GM19025 (cell line): Measurements from ENCODE around the gene GPR33.
"Not testable (repeated sequence)": the region's sequence is repeated elsewhere in the genome, so short reads cannot be mapped to it uniquely, and the experiment has no call there.

ENCODE experiments used
- ATAC-seq: cut with Tn5 transposase; IDR thresholded peaks from one replicate; pipeline ENCODE4 v1.9.1; 2021; ENCODE audit warnings: mild to moderate bottlenecking, low read depth, moderate library complexity; ENCODE audit not compliant: unreplicated experiment

The GPR33 gene

GRCh38 chr14:31462450-31462849 is 25.4 kb downstream of the GPR33 start:
- ATAC-seq: not testable (repeated sequence)

DNA sequence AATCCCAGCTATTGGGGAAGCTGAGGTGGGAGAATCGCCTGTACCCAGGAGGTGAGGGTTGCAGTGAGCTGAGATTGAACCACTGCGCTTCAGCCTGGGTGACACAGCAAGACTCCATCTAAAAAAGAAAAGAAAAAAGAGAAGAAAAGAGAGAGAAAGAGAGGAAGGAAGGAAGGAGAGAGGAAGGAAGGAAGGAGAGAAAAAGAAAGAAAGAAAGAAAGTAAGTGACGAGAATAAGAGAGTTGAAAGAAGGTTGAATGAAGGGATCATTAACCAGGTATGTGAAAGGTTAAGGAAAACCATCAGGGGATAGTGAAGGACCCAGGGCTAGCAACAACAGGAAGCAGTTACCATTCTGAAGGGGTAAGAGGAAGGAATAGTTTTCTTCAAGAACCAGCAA is 26.3 kb downstream of the GPR33 start:
- ATAC-seq: no peak

DNA sequence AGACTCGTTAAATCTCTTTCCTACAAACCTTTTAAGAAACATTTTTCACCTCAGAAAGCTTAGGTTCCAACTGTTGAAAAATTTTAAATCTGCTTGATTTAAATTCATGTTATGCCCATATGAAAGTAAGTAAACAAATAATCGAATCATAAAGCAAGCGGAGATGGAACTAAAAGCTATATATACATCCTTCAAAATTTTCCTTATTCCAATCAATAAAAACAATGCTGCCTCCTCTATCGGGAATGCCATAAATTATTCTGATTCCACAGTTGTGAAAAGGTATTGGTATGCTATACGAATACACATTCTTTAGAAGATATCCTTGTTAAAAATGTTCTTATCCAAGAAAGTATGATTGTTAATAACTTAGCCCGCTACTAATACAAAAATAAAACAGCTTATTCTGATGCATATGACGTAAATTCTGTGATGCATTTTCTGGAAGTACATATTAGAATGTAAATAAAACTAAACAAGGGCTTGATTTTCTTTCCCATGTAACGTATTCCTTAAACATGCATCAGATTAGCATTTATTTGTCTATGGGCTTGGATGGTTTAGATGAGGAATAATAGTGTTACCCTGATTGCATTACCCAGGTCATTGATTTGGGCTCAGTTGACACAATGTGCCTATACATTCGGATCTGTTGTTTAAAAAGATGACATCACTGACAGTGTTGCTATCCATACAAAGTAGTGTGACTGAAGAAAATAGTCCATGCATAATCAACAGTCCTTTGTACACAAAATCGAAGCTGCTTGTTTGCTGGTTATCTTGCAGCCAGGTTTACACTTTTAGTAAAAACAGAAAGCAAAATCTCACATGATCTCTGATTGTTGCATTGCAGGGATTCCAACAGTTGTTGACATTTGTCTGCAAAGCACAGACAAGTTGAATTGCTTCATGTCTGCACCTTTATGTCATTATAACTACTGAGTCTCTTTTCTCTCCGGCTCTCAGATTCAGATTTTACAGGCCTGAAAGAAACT is 29.9 kb downstream of the GPR33 start:
- ATAC-seq: no peak

DNA sequence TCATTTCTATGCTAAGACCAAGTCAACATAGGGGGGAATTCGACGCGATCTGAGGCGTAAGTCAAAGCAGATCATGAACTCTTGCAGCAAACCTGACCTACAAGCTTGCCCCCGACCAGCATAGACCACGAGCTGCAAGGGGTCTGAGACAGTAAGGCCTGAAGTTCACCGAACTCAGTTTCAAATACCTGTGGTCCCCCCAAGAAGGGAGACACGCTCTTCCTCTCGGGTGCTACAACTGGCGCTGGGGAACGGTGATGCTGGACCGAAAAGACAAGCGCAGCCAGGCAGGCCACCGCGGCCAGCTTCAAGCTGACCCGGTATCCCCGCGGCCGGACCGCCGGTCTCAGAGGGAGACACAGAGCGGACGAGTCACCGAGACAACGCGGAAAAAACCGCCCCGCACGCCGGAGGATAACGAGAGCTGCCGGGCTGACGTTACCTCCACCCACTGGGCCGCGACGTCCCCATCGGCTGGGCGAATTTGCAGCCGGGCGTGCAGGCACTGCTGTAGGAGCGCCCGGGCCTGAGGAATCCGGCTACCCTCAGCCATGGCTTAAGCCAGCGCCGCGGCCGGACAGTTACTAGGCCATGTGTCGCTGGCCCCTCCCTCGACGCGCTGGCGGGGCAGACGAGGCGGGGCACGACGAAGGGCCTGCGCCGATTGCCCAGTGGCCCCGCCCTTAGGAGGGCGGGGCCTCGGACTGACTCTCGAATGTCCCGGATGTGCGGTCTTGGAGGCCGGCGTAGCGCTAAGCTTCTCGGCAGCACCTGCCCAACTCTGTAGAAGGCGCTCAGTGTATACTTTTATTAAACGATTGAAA is 30.8 kb downstream of the GPR33 start, which contains the start of gene DTD2:
DTD2 (minus strand) TSS at position 666 of the 824 bp plus-strand sequence; CDS start at position 553, 113 bp downstream.
- peak; percentile 99 for ATAC-seq

DNA sequence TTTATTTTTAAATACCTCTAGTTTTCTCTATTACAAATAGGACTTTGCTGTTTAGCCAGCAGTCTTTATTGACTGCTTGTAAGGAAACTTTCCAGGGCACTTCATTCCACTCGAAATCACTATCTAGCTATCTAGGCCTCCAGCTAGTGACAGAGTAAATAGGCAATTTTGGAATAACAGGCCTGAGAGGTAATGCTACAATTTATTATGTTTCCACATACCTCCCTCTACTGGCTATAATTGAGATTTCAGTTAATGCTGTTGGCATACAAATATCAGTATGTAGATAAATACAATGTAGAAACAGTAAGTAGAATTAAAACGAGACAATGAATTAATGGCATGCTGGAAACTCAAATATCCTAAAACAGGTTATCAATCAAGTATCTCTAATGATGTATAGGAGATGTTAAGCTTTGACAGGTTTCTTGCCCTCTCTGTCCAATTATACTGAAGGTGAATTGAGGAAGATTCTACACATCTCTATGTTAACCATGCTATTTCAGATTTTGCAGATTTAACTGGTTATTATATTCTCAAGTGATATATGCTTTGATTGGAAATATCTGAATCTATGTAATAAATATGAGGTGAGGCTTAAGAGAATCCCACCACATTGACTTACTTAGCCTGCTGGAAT is 37.7 kb downstream of the GPR33 start:
- no peak for ATAC-seq

- ATAC-seq: no peak
These were observed 38.7 kb downstream of the GPR33 start for GRCh38 chr14:31449136-31449535.

DNA sequence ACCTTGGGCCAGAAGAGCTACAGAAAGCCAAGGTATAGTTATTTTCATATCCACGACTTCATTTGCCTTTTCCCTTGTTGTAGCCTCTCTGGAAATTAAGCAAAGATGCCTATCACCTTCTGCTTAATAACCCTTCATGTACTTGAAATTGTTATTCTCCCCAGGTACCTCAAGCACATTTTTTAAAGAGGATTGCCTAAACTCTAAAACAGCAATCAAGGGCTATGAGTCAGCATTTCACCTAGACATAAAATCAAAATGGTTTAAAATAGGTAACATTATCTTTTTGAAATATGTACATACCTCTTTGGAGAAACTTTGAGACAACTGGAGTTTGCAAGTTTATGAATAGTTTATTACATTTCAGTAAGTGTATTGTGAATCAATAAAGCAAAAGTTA is 42.1 kb downstream of the GPR33 start:
- no peak for ATAC-seq

DNA sequence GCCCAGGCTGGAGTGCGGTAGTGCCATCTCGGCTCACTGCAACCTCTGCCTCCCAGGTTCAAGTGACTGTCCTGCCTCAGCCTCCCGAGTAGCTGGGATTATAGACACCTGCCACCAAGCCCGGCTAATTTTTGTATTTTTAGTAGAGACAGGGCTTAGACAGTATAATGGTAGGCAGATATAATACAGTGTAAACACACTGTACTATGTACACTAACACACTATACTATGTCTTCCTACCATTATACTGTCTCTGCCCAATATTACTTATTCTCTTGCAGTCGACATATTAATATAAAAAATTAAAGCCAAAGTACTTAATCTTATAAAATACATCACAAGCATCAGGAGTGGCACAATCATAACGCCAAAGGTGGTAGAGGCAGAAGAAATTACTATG is 45.6 kb downstream of the GPR33 start:
- ATAC-seq: no peak

DNA sequence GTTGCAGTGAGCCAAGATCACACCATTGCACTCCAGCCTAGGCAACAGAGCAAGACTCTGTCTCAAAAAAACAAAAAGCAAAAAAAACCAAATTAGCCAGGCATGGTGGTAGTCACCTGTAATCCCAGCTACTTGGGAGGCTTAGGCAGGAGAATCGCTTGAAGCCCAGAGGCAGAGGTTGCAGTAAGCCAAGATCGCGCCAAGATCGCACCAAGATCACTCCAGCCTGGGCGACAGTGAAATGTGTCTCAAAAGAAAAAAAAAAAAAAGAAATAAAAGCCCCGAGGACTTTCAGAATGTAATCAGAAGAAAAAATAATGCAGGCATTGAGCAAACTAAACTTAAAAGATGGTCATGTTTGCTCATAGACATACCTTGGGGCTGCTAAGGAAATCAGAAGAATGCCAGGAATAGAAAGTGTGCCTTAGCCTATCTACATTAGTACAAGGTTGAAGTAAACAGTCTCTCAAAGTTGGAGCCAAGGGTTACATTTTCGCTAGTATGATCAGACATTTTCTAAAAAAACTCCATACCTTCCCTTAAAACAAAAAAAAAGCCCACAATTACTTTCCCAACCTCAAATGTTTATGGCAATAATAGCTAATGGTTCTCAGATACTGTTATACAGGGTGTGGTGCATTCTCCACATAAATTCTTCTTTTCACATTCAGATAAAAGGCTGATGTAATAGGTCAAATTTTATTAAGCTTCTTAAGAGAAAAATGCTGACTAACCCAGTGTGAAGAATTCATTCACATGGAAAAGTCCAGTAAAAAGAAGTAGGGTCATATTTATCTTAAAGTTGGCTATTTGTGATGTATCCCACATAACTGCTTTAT is 46.3 kb downstream of the GPR33 start:
- no peak for ATAC-seq

GRCh38 chr14:31440280-31440679 is 47.6 kb downstream of the GPR33 start:
- no peak for ATAC-seq

GRCh38 chr14:31439561-31439960 is 48.3 kb downstream of the GPR33 start:
- ATAC-seq: no peak

GRCh38 chr14:31437045-31437691 is 50.7 kb downstream of the GPR33 start:
- not testable (repeated sequence) for ATAC-seq

- ATAC-seq: no peak
These were observed 52.6 kb downstream of the GPR33 start for GRCh38 chr14:31435276-31435675.
